Fibroblast of skin of left biceps (primary cell): Measurements from ENCODE around the gene YPEL1.

ENCODE experiments used
- DNase-seq, 2 experiments: peaks; one replicate each; pipeline ENCODE4 v3.0.0-alpha.2; 2013; ENCODE audit warnings: low read depth in 2 of 2

Gene YPEL1

GRCh38 chr22:21657020-21657359 lies 78.6 kb downstream of the YPEL1 start:
- no peak for DNase-seq

GRCh38 chr22:21652547-21653545 lies 82.7 kb downstream of the YPEL1 start:
- DNase-seq = no peak

GRCh38 chr22:21652010-21652546 lies 83.5 kb downstream of the YPEL1 start:
- peak; percentile 62 to 70 for DNase-seq

- no peak for DNase-seq
These were observed 84.0 kb downstream of the YPEL1 start for GRCh38 chr22:21651521-21652009.

- no peak for DNase-seq
These were observed 84.6 kb downstream of the YPEL1 start for GRCh38 chr22:21650823-21651520.

GRCh38 chr22:21650280-21650679 lies 85.3 kb downstream of the YPEL1 start:
- DNase-seq = no peak
